A549 (cell line): ENCODE data around the gene SELENOO. TPM values are rescaled to one million over a fixed set of nuclear protein-coding genes. Genes with fewer than 3 reads are reported as not detected.

ENCODE experiments used
- ATAC-seq, 2 experiments: fragments of 200-7000 bp in 1 of 2; fragments of >200 bp in 1 of 2; cut with Nextera tagmentation in 1 of 2; cut with Tn5 transposase in 1 of 2; 3 replicates each; pipeline versions ENCODE4 v1.8.0 to v1.9.1; 2018 to 2020; ENCODE audit warnings: mild to moderate bottlenecking in 1 of 2, moderate library complexity in 1 of 2
- CTCF ChIA-PET: fragments of 300-600 bp; sonication (Branson Sonifier 250); formaldehyde crosslinking; extraction: SDS; loops from one replicate; lab custom pipeline; 2021; ENCODE audit warnings: antibody characterized with exemption, inconsistent platforms; lab: Yijun Ruan, JAX
- POLR2A ChIA-PET: fragments of 350-600 bp; formaldehyde crosslinking; extraction: SDS; loops from one replicate; lab custom pipeline; 2021; ENCODE audit warnings: antibody characterized with exemption, inconsistent platforms; lab: Yijun Ruan, JAX
- DNase-seq, 2 experiments: peaks; one replicate each; pipeline versions ENCODE4 v3.0.0 to v3.0.0-alpha.2; 2011 to 2016; ENCODE audit warnings: low read depth in 1 of 2, low spot score in 1 of 2
- FAIRE-seq: peaks from 2 replicates; lab custom pipeline; 2011; peaks lifted over from hg19 to GRCh38; lab: Jason Lieb, UNC
- H3K27ac ChIP-seq, 2 experiments: fragments of >200 bp; sonication (Bioruptor Twin); formaldehyde crosslinking; 3 replicates each; pipeline ENCODE4 v1.5.1; 2016 to 2017
- H3K4me1 ChIP-seq: fragments of >200 bp; sonication (Bioruptor Twin); formaldehyde crosslinking; 3 replicates; pipeline ENCODE4 v1.6.1; 2016
- H3K4me2 ChIP-seq: fragments of >200 bp; sonication (Bioruptor Twin); formaldehyde crosslinking; 3 replicates; pipeline ENCODE4 v1.6.1; 2016
- H3K4me3 ChIP-seq: fragments of >200 bp; sonication (Bioruptor Twin); formaldehyde crosslinking; 3 replicates; pipeline ENCODE4 v1.5.1; 2016
- H3K9me3 ChIP-seq: fragments of >200 bp; sonication (Bioruptor Twin); formaldehyde crosslinking; 3 replicates; pipeline ENCODE4 v1.6.1; 2016
- CBX8 ChIP-seq: fragments of 200-600 bp; sonication (generic); IDR thresholded peaks from 2 replicates; pipeline ENCODE4 v1.6.1; 2016
- CHD4 ChIP-seq: fragments of 200-600 bp; sonication (generic); IDR thresholded peaks from 2 replicates; pipeline ENCODE4 v1.6.1; 2016; ENCODE audit warnings: antibody characterized with exemption, mild to moderate bottlenecking, borderline replicate concordance
- EHF ChIP-seq: fragments of 250-450 bp; sonication (Bioruptor Pico); IDR thresholded peaks from 2 replicates; pipeline ENCODE4 v1.5.0; 2020; ENCODE audit warnings: mild to moderate bottlenecking
- EHMT2 ChIP-seq: fragments of 200-600 bp; sonication (generic); IDR thresholded peaks from 2 replicates; pipeline ENCODE4 v1.6.1; 2016; ENCODE audit warnings: antibody characterized with exemption, low read depth, mild to moderate bottlenecking, moderate library complexity
- ESRRA ChIP-seq: fragments of 150-350 bp; IDR thresholded peaks from 2 replicates; pipeline ENCODE4 v1.6.1; 2014; ENCODE audit warnings: mild to moderate bottlenecking, low read length, borderline replicate concordance
- FOSB ChIP-seq: fragments of 250-450 bp; sonication (Bioruptor Pico); IDR thresholded peaks from 2 replicates; pipeline ENCODE4 v1.5.0; 2020; ENCODE audit warnings: mild to moderate bottlenecking, moderate library complexity
- FOSL2 ChIP-seq, 2 experiments: fragments of 450-650 bp in 1 of 2; fragments of >200 bp in 1 of 2; sonication (Bioruptor Twin) in 1 of 2; formaldehyde crosslinking; IDR thresholded peaks; 2 replicates each; pipeline versions ENCODE4 v1.5.0 to v1.6.1; 2016 to 2020; ENCODE audit warnings: mild to moderate bottlenecking in 1 of 2, moderate library complexity in 1 of 2
- FOXS1 ChIP-seq: fragments of 250-450 bp; sonication (Bioruptor Pico); IDR thresholded peaks from 2 replicates; pipeline ENCODE4 v1.5.0; 2020; ENCODE audit warnings: mild to moderate bottlenecking, moderate library complexity
- HDAC2 ChIP-seq: fragments of 200-600 bp; sonication (generic); IDR thresholded peaks from 2 replicates; pipeline ENCODE4 v1.6.1; 2016
- JUNB ChIP-seq: fragments of >200 bp; sonication (Bioruptor Twin); formaldehyde crosslinking; IDR thresholded peaks from 2 replicates; pipeline ENCODE4 v1.6.1; 2016
- KDM1A ChIP-seq: fragments of 200-600 bp; sonication (generic); IDR thresholded peaks from 2 replicates; pipeline ENCODE4 v1.6.1; 2016; ENCODE audit warnings: low read depth, mild to moderate bottlenecking
- KDM5A ChIP-seq: fragments of 200-600 bp; sonication (generic); IDR thresholded peaks from 2 replicates; pipeline ENCODE4 v1.6.1; 2016; ENCODE audit warnings: antibody characterized with exemption, mild to moderate bottlenecking
- NFE2L2 ChIP-seq: fragments of 150-350 bp; conservative IDR thresholded peaks from 2 replicates; pipeline ENCODE4 v1.6.1; 2014; ENCODE audit warnings: low read length
- NPAS2 ChIP-seq: fragments of 250-450 bp; sonication (Bioruptor Pico); IDR thresholded peaks from 2 replicates; pipeline ENCODE4 v1.8.0; 2022; ENCODE audit warnings: mild to moderate bottlenecking, moderate library complexity, borderline replicate concordance
- POLR2AphosphoS2 ChIP-seq: conservative IDR thresholded peaks from 2 replicates; pipeline ENCODE4 v1.6.1; 2012; ENCODE audit warnings: low read length, improper control_type of control experiment, inconsistent platforms
- SREBF2 ChIP-seq: fragments of 450-650 bp; IDR thresholded peaks from 2 replicates; pipeline ENCODE4 v1.6.1; 2014; ENCODE audit warnings: mild to moderate bottlenecking, moderate library complexity
- TFCP2L1 ChIP-seq: fragments of 250-450 bp; sonication (Bioruptor Pico); IDR thresholded peaks from 2 replicates; pipeline ENCODE4 v1.5.0; 2021; ENCODE audit warnings: mild to moderate bottlenecking
- TP53 ChIP-seq: fragments of 250-450 bp; sonication (Bioruptor Pico); IDR thresholded peaks from 2 replicates; pipeline ENCODE4 v1.5.0; 2021; ENCODE audit warnings: mild to moderate bottlenecking, moderate library complexity
- ZC3H11A ChIP-seq: fragments of 450-650 bp; IDR thresholded peaks from 2 replicates; pipeline ENCODE4 v1.6.1; 2014; ENCODE audit warnings: antibody characterized with exemption, mild to moderate bottlenecking
- ZSCAN20 ChIP-seq: fragments of 250-450 bp; sonication (Bioruptor Pico); IDR thresholded peaks from 2 replicates; pipeline ENCODE4 v1.8.0; 2022; ENCODE audit warnings: mild to moderate bottlenecking, moderate library complexity
- WGBS: methylation state at CpG from one replicate; pipeline ENCODE4 v1.1.6; 2017; ENCODE audit errors: missing lambda C conversion rate; 5-methylcytosine and 5-hydroxymethylcytosine counted together
- polyA plus RNA-seq, 4 experiments: library from polyadenylated mRNA; depleted of rRNA in 3 of 4; stranded (reverse); fragments of >200 nt; fragmentation: RNase III in 1 of 4; extraction: RNeasy Plus Mini Kit Qiagen cat#74134 plus additional on column Dnase treatment in 1 of 4; gene quantifications; 2 replicates in 3 of 4; 3 replicates in 1 of 4; pipeline ENCODE4 v1.2.3, GENCODE V29; 2011 to 2017
- TF ChIP-seq, protein P1 (sequence below): IDR thresholded peaks from 2 replicates; pipeline ENCODE4 v1.6.1; 2012
- TF ChIP-seq, protein P2 (sequence below): fragments of 250-450 bp; sonication (Bioruptor Pico); IDR thresholded peaks from 2 replicates; pipeline ENCODE4 v1.5.0; 2021; ENCODE audit warnings: mild to moderate bottlenecking, moderate library complexity, borderline replicate concordance
- TF ChIP-seq, protein P3 (sequence below): IDR thresholded peaks from 2 replicates; pipeline ENCODE4 v1.6.1; 2012; ENCODE audit warnings: low read depth, borderline replicate concordance
- TF ChIP-seq, protein P4 (sequence below): fragments of >200 bp; sonication (Bioruptor Twin); formaldehyde crosslinking; IDR thresholded peaks from 3 replicates; pipeline ENCODE4 v1.5.1; 2016
- TF ChIP-seq, protein P5 (sequence below): fragments of >200 bp; sonication (Bioruptor Twin); formaldehyde crosslinking; IDR thresholded peaks from 2 replicates; pipeline ENCODE4 v1.6.1; 2016

SELENOO gene
- polyA plus RNA-seq, 2 of the 4 experiments (the other 2 are of a cell fraction): 7.8 to 14.7 TPM

DNA sequence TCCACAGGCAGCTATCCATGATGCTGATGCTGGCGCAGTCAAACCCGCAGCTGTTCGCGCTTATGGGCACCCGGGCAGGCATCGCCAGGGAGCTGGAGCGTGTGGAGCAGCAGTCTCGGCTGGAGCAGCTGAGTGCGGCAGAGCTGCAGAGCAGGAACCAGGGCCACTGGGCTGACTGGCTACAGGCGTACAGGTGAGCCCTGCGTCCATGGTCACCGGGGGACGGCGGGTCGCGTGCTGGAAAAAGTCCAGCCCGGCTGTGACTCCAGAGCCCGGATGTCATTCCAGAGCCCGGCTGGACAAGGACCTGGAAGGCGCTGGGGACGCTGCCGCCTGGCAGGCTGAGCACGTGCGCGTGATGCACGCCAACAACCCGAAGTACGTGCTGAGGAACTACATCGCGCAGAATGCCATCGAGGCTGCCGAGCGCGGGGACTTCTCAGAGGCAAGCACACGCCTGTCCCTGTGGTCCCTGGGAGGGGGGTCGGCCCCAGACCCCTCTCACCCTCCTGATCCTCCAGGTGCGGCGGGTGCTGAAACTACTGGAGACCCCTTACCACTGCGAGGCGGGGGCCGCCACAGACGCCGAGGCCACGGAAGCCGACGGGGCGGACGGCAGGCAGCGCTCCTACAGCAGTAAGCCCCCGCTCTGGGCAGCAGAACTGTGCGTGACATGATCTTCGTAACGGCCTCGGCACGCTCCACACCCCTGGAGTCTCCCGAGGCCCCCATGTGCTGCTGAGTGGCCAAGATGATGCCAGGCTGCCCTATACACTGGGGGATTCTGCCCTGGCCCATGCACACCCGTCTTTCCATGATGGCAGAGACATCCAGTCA lies 16.1 kb downstream of the SELENOO start:
- POLR2A ChIA-PET: no interaction called here
- Histone ChIP-seq H3K4me2 (no peak overlapping the region), H3K9me3 (no peaks in the 10 kb centered on the region), H3K4me3 (no peak overlapping the region), H3K4me1 (no peaks in the 10 kb centered on the region), H3K27ac (no peak overlapping the region)
- FAIRE-seq (no peak), DNase-seq (no peak), ATAC-seq (no peak)
- no peak for TF ChIP-seq KDM1A
- no peak for TF ChIP-seq NFE2L2
- TF ChIP-seq EHMT2: no peak
- TF ChIP-seq, protein P1, sequence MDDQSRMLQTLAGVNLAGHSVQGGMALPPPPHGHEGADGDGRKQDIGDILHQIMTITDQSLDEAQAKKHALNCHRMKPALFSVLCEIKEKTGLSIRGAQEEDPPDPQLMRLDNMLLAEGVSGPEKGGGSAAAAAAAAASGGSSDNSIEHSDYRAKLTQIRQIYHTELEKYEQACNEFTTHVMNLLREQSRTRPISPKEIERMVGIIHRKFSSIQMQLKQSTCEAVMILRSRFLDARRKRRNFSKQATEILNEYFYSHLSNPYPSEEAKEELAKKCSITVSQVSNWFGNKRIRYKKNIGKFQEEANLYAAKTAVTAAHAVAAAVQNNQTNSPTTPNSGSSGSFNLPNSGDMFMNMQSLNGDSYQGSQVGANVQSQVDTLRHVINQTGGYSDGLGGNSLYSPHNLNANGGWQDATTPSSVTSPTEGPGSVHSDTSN: no peak
- TF ChIP-seq ESRRA: no peak
- TF ChIP-seq ZSCAN20 (CRISPR knock-in tag): no peak
- TF ChIP-seq, protein P2, sequence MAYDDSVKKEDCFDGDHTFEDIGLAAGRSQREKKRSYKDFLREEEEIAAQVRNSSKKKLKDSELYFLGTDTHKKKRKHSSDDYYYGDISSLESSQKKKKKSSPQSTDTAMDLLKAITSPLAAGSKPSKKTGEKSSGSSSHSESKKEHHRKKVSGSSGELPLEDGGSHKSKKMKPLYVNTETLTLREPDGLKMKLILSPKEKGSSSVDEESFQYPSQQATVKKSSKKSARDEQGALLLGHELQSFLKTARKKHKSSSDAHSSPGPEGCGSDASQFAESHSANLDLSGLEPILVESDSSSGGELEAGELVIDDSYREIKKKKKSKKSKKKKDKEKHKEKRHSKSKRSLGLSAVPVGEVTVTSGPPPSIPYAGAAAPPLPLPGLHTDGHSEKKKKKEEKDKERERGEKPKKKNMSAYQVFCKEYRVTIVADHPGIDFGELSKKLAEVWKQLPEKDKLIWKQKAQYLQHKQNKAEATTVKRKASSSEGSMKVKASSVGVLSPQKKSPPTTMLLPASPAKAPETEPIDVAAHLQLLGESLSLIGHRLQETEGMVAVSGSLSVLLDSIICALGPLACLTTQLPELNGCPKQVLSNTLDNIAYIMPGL (CRISPR knock-in tag): no peak
- TF ChIP-seq ZC3H11A: no peak
- TF ChIP-seq CBX8: no peak
- no peak for TF ChIP-seq HDAC2
- no peak for TF ChIP-seq JUNB
- TF ChIP-seq NPAS2 (CRISPR knock-in tag): no peak
- TF ChIP-seq FOXS1 (CRISPR knock-in tag): no peak
- no peak for TF ChIP-seq TP53 (CRISPR knock-in tag)
- TF ChIP-seq, protein P3, sequence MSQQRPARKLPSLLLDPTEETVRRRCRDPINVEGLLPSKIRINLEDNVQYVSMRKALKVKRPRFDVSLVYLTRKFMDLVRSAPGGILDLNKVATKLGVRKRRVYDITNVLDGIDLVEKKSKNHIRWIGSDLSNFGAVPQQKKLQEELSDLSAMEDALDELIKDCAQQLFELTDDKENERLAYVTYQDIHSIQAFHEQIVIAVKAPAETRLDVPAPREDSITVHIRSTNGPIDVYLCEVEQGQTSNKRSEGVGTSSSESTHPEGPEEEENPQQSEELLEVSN: no peak
- 97% methylated on average over 14 of the region's 57 CpGs for WGBS
- CTCF ChIA-PET: interaction anchor here (0.6 to 1.6 kb wide), 3 partner anchors 13 to 24 kb away, joined by 4 read pairs; no protein-coding TSS in a partner anchor

DNA sequence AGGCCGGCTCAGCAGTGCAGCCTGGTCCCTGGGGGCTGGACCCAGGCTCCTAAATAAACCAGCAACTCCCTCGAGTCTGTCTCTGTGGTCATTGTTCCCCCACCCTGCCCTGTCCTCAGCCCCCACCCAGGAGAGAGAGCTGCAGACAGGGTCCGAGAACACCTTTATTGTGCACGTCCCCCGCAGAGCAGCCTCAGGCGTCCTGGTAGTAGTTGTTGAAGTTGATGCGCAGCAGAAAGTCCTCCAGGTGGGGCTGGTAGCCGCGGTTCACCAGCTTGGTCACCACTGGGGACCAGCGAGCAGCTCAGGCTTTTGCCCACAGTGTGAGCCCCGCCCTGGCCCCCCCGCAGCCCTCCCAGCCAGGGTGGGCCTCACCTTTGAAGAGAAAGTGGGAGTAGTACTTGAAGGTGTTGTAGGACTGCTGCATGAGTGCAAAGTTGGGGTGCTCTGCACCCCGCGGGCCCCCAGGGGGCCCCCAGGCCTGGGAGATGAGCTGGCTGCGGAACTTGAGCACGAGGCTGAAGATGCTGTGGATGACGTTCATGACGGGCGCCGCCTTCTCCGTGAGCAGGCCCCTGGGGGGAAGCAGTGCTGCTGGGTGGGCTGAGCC lies 16.8 kb downstream of the SELENOO start:
- no peak for FAIRE-seq
- ChIA-PET CTCF (interaction anchor here (0.9 kb wide), 1 partner anchor 70 kb away, joined by 3 read pairs; no protein-coding TSS in a partner anchor), POLR2A (no interaction called here)
- Histone ChIP-seq H3K4me2 (no peak overlapping the region), H3K4me3 (no peak overlapping the region), H3K9me3 (no peaks in the 10 kb centered on the region)
- DNase-seq: no peak
- WGBS: 60% methylated on average over 1 of the region's 21 CpGs
- TF ChIP-seq ZSCAN20 (CRISPR knock-in tag) (no peak), JUNB (no peak), KDM5A (no peak), FOSB (no peak), TFCP2L1 (CRISPR knock-in tag) (no peak), CHD4 (no peak), FOSL2 (IDR thresholded peaks at IDR 0.05) (no peak), FOSL2 (CRISPR knock-in tag; IDR thresholded peaks at IDR 0.05) (no peak), POLR2AphosphoS2 (no peak), ESRRA (no peak), EHF (CRISPR knock-in tag) (no peak), SREBF2 (no peak), ZC3H11A (no peak), NFE2L2 (no peak)
- TF ChIP-seq, protein P4, sequence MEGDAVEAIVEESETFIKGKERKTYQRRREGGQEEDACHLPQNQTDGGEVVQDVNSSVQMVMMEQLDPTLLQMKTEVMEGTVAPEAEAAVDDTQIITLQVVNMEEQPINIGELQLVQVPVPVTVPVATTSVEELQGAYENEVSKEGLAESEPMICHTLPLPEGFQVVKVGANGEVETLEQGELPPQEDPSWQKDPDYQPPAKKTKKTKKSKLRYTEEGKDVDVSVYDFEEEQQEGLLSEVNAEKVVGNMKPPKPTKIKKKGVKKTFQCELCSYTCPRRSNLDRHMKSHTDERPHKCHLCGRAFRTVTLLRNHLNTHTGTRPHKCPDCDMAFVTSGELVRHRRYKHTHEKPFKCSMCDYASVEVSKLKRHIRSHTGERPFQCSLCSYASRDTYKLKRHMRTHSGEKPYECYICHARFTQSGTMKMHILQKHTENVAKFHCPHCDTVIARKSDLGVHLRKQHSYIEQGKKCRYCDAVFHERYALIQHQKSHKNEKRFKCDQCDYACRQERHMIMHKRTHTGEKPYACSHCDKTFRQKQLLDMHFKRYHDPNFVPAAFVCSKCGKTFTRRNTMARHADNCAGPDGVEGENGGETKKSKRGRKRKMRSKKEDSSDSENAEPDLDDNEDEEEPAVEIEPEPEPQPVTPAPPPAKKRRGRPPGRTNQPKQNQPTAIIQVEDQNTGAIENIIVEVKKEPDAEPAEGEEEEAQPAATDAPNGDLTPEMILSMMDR: no peak
- TF ChIP-seq, protein P1: no peak
- TF ChIP-seq, protein P5, sequence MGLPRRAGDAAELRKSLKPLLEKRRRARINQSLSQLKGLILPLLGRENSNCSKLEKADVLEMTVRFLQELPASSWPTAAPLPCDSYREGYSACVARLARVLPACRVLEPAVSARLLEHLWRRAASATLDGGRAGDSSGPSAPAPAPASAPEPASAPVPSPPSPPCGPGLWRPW: no peak
- TF ChIP-seq, protein P2 (CRISPR knock-in tag): no peak
- TF ChIP-seq, all 56 proteins: peak for 0
- Histone ChIP-seq H3K27ac (no peak overlapping the region), H3K4me1 (no peaks in the 10 kb centered on the region)
- no peak for ATAC-seq
